Parathyroid adenoma (tissue), 2 donors: Measurements from ENCODE around the gene SURF4.
"Not testable (repeated sequence)": the region's sequence is repeated elsewhere in the genome, so short reads cannot be mapped to it uniquely, and the experiment has no call there.

ENCODE experiments used
- H2AFZ ChIP-seq: fragments of 300-600 bp; sonication (generic); one replicate; pipeline ENCODE4 v1.7.0; 2017; ENCODE audit warnings: antibody characterized with exemption, mild to moderate bottlenecking
- H3K27ac ChIP-seq: fragments of 300-600 bp; sonication (generic); one replicate; pipeline ENCODE4 v1.7.0; 2017
- H3K27me3 ChIP-seq: fragments of 300-600 bp; sonication (generic); one replicate; pipeline ENCODE4 v1.7.0; 2017; ENCODE audit warnings: low read length; ENCODE audit not compliant: control insufficient read depth, insufficient read depth
- H3K36me3 ChIP-seq: fragments of 300-600 bp; sonication (generic); one replicate; pipeline ENCODE4 v1.7.0; 2017; ENCODE audit warnings: low read length; ENCODE audit not compliant: control insufficient read depth, insufficient read depth
- H3K4me1 ChIP-seq: fragments of 300-600 bp; sonication (generic); one replicate; pipeline ENCODE4 v1.7.0; 2017; ENCODE audit warnings: control low read depth
- H3K4me2 ChIP-seq: fragments of 300-600 bp; sonication (generic); one replicate; pipeline ENCODE4 v1.7.0; 2017; ENCODE audit warnings: low read length
- H3K4me3 ChIP-seq: fragments of 300-600 bp; sonication (generic); one replicate; pipeline ENCODE4 v1.7.0; 2017; ENCODE audit warnings: low read depth, low read length
- H3K79me2 ChIP-seq: fragments of 300-600 bp; sonication (generic); one replicate; pipeline ENCODE4 v1.7.0; 2017; ENCODE audit warnings: control low read depth
- H3K9ac ChIP-seq: fragments of 300-600 bp; sonication (generic); one replicate; pipeline ENCODE4 v1.7.0; 2017; ENCODE audit warnings: mild to moderate bottlenecking
- H3K9me3 ChIP-seq: fragments of 300-600 bp; sonication (generic); one replicate; pipeline ENCODE4 v1.7.0; 2017; ENCODE audit warnings: low read length; ENCODE audit not compliant: control insufficient read depth
- CTCF ChIP-seq: fragments of 300-600 bp; sonication (generic); IDR thresholded peaks from one replicate; pipeline ENCODE4 v1.7.0; 2017; ENCODE audit warnings: antibody characterized with exemption, mild to moderate bottlenecking
- donor health status: primary hyperparathyroidism.

SURF4 gene

DNA sequence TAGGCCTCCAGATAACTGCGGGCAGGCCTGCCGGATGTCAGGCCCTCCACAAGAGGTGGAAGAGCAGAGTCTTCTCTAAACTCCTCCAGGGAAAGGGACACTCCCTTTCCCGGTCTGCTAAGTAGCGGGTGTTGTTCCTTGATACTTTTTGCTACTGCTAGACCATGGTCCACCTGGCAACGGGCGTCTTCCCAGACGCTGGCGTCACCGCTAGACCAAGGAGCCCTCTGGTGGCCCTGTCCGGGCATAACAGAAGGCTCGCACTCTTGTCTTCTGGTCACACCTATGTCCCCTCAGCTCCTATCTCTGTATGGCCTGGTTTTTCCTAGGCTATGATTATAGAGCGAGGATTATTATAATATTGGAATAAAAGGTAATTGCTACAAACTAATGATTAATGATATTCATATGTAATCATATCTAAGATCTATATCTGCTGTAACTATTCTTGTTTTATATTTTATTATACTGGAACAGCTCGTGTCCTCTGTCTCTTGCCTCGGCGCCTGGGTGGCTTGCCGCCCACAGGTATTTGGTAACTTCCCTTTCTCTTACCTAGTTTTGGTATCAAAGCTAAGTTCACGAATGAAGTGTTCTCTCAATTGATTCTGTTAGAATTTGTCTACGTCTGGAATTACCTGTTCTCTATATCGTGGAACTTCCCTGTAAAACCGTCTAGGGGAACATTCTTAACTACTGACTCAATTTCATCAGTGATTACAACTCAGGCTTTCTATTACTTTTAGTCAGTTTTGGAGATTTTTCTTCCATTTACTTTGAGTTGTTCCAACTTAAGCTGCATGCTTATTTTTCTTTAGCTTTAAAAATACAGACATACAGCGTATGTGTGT, 46.3 kb downstream of the SURF4 start:
- H3K27ac ChIP-seq, H3K9me3 ChIP-seq, H3K4me1 ChIP-seq, H3K4me3 ChIP-seq, H3K36me3 ChIP-seq, H2AFZ ChIP-seq, H3K9ac ChIP-seq, H3K4me2 ChIP-seq, H3K27me3 ChIP-seq, H3K79me2 ChIP-seq: not testable (repeated sequence)
- TF ChIP-seq CTCF = peak; percentile 43

DNA sequence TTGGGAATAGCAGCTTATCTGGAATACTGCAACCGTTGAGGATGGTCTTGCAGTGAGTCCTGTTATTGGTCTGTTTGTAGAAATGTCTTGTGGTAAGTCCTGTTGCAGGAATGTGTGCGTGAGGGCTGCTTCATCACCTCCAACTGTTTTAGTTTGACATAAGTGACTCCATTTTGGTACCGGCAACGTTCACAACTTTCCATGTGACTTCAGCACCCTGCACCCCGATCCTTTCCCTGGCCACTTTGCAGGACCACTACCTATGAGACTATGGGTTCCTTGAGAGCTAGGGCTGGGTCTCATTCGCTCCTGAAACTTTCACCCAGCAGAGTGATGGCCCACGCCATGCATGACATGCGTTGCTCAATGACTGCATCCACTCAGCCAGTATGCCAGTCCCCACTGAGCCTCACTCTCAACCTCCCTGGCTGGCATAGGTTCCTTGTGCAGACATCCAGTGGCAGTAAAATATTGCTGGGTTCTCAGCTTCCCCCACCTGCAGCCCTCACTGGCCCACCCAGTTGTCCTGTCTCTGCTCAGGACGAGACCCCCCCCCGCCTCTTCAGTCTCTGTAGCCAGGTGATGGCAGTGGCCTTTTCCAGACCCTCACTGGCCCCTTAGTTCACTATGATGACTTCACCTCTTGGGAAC, 47.9 kb downstream of the SURF4 start:
- Histone ChIP-seq H3K27ac (no peak overlapping the region), H3K4me2 (no peak overlapping the region), H2AFZ (no peak overlapping the region), H3K9me3 (no peaks in the 10 kb centered on the region), H3K36me3 (no peaks in the 10 kb centered on the region), H3K4me1 (no peaks in the 10 kb centered on the region), H3K9ac (no peak overlapping the region), H3K4me3 (no peak overlapping the region), H3K27me3 (no peaks in the 10 kb centered on the region), H3K79me2 (no peaks in the 10 kb centered on the region)
- no peak for TF ChIP-seq CTCF

DNA sequence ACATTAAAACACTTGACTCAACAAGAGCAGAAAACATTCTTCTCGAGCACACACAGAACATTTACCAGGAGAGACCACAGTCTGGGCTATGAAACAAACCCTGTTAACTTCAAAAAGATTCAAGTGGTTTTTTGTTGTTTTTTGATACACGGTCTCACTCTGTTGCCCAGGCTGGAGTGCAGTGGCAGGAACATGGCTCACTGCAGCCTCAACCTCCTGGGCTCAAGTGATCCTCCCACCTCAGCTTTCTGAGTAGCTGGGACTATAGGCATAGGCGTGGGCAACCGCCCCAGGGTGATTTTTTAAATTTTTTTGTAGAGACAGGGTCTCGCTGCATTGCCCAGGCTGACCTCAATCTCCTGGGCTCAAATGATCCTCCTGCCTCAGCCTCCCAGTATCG, 48.8 kb downstream of the SURF4 start:
- not testable (repeated sequence) for H3K27me3 ChIP-seq, H3K9ac ChIP-seq, H3K27ac ChIP-seq, H3K4me1 ChIP-seq, H3K4me3 ChIP-seq, H3K79me2 ChIP-seq, H3K4me2 ChIP-seq, H3K36me3 ChIP-seq, H2AFZ ChIP-seq, H3K9me3 ChIP-seq

DNA sequence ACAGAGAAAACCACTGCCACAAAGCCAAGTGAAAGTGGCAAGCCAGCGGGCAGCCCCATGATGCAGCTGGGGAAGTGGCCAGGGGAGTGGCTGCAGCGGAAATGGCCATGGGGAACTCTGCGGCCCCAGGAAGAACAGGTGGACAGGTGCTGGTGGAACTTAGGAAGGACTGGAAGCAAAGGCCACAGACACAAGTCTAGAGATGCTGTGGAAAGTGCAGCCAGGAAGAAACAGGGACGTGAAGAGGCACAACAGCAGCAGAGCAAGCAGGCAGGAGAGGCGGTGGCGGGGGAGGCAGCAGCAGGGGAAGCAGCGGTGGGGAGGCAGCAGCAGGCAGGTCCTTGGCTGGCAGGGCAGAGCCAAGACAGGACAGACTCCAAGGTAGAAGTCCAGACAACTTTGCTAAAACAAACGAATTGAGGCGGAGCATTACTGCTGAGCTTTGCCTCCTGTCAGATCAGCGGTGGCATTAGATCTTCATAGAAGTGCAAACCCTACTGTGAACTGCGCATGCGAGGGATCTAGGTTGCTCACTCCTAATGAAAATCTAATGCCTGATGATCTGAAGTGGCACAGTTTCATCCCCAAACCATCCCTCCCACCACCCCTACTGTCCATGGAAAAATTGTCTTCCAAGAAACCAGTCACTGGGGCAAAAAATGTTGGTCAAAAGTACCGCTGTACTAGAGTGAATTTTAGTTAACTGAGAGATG, 51.7 kb downstream of the SURF4 start:
- Histone ChIP-seq H3K9me3 (no peaks in the 10 kb centered on the region), H3K4me2 (no peak overlapping the region), H3K4me3 (no peak overlapping the region), H3K36me3 (no peaks in the 10 kb centered on the region), H3K79me2 (no peaks in the 10 kb centered on the region), H3K9ac (no peak overlapping the region), H3K27ac (no peak overlapping the region), H3K27me3 (no peaks in the 10 kb centered on the region), H2AFZ (no peak overlapping the region), H3K4me1 (no peaks in the 10 kb centered on the region)
- TF ChIP-seq CTCF = no peak

GRCh38 chr9:133323211-133323610, 52.6 kb downstream of the SURF4 start:
- no peak for TF ChIP-seq CTCF
- no peak overlapping the region for H2AFZ ChIP-seq
- no peaks in the 10 kb centered on the region for H3K27me3 ChIP-seq
- H3K9ac ChIP-seq = no peak overlapping the region
- H3K27ac ChIP-seq = no peak overlapping the region
- no peak overlapping the region for H3K4me2 ChIP-seq
- no peaks in the 10 kb centered on the region for H3K36me3 ChIP-seq
- no peaks in the 10 kb centered on the region for H3K4me1 ChIP-seq
- H3K79me2 ChIP-seq = no peaks in the 10 kb centered on the region
- no peaks in the 10 kb centered on the region for H3K9me3 ChIP-seq
- H3K4me3 ChIP-seq = no peak overlapping the region
